Lung (tissue), 16 donors: ENCODE measurements around the gene CEP70. TPM values are rescaled to one million over a fixed set of nuclear protein-coding genes. Genes with fewer than 3 reads are reported as not detected.
A peak's percentile ranks its signal among the peaks of the same experiment; 100 is the strongest.

Source experiments
- ATAC-seq: fragments of 200-7000 bp; cut with Tn5 transposase; one replicate; pipeline ENCODE4 v1.9.1; 2020; ENCODE audit warnings: moderate number of reproducible peaks; ENCODE audit not compliant: insufficient read depth, low FRiP score
- DNase-seq, 3 donors: peaks; one replicate each; pipeline ENCODE4 v3.0.0-alpha.2; 2013 to 2017
- H3K27ac ChIP-seq, 2 donors: one replicate each; pipeline ENCODE4 v1.5.1; 2013; ENCODE audit warnings: mild to moderate bottlenecking in 2 of 2, moderate library complexity in 2 of 2, control low read depth in 1 of 2, inconsistent platforms in 1 of 2, low read depth in 1 of 2, low read length in 1 of 2
- H3K27me3 ChIP-seq, 3 donors: one replicate each; pipeline ENCODE4 v1.5.1; 2013; ENCODE audit warnings: low read length in 2 of 3; ENCODE audit not compliant: control insufficient read depth in 3 of 3, insufficient read depth in 3 of 3
- H3K36me3 ChIP-seq, 4 donors: one replicate each; pipeline ENCODE4 v1.5.1; 2013; ENCODE audit warnings: low read length in 4 of 4, mild to moderate bottlenecking in 1 of 4, moderate library complexity in 1 of 4; ENCODE audit not compliant: control insufficient read depth in 4 of 4, insufficient read depth in 4 of 4
- H3K4me1 ChIP-seq, 5 donors: one replicate each; pipeline ENCODE4 v1.5.1; 2013; ENCODE audit warnings: low read length in 5 of 5, mild to moderate bottlenecking in 2 of 5, moderate library complexity in 1 of 5; ENCODE audit not compliant: control insufficient read depth in 5 of 5, insufficient read depth in 5 of 5
- H3K4me3 ChIP-seq: one replicate; pipeline ENCODE4 v1.5.1; 2013; ENCODE audit warnings: mild to moderate bottlenecking, control low read depth, moderate library complexity
- H3K9ac ChIP-seq, 2 donors: one replicate each; pipeline ENCODE4 v1.5.1; 2013; ENCODE audit warnings: low read length in 2 of 2, control low read depth in 1 of 2; ENCODE audit not compliant: insufficient read depth in 1 of 2
- H3K9me3 ChIP-seq, 4 donors: one replicate each; pipeline ENCODE4 v1.5.1; 2013; ENCODE audit warnings: low read length in 3 of 4, mild to moderate bottlenecking in 1 of 4, moderate library complexity in 1 of 4; ENCODE audit not compliant: control insufficient read depth in 4 of 4, insufficient read depth in 3 of 4
- CTCF ChIP-seq: IDR thresholded peaks from 2 replicates; pipeline ENCODE4 v1.5.1; 2012; ENCODE audit warnings: mild to moderate bottlenecking; ENCODE audit errors: control extremely low read depth, extremely low read depth
- WGBS, 2 donors: extraction: QIAGEN DNeasy Blood & Tissue Kit; methylation state at CpG; one replicate each; pipeline ENCODE4 v1.1.7; 2013; 5-methylcytosine and 5-hydroxymethylcytosine counted together
- long read RNA-seq, 5 donors: transcript quantifications; one replicate each; lab custom pipeline, GENCODE V29; 2026
- polyA plus RNA-seq, 2 donors: library from polyadenylated mRNA; stranded (reverse); fragments of 200-250 nt; gene quantifications; one replicate each; pipeline ENCODE4 v1.2.1, GENCODE V29; 2013
- total RNA-seq, 2 donors: library from RNA; depleted of rRNA in 1 of 2; stranded (reverse); fragments of >200 nt in 1 of 2; gene quantifications; one replicate each; pipeline ENCODE4 v1.2.1, GENCODE V29; 2014 to 2021
- donor health status: control.
- donor health status: control.
- donor health status: Bipolar disorder and iron deficiency.
- donor health status: healthy.
- donor health status: DM: yes; HTN: yes; CAD: no.

CEP70 gene
- total RNA-seq, result 100 to 1,000 TPM in 1 of 2 donors, 10 to 100 TPM in 1; 40.1 to 137 TPM
- polyA plus RNA-seq, result 10 to 100 TPM; 19.5 to 25.0 TPM
- long read RNA-seq, donor 1, partial matches to known transcripts, result 0 of 4 reads
- long read RNA-seq, donor 1, other reads (novel, unspliced or antisense), result 0 of 4 reads
- long read RNA-seq, donor 2, result 0 reads
- long read RNA-seq, donor 3, partial matches to known transcripts, result 7 of 9 reads
- long read RNA-seq, donor 3, other reads (novel, unspliced or antisense), result 0 of 9 reads
- long read RNA-seq, donor 4, partial matches to known transcripts, result 5 of 5 reads
- long read RNA-seq, donor 4, other reads (novel, unspliced or antisense), result 0 of 5 reads
- long read RNA-seq, donor 5, partial matches to known transcripts, result 0 of 4 reads
- long read RNA-seq, donor 5, other reads (novel, unspliced or antisense), result 0 of 4 reads

- Histone ChIP-seq H3K4me1 (peaks cover 0 to 2% (median 0%) of the 10 kb centered on the region in 5 donors), H3K36me3 (no peaks in the 10 kb centered on the region), H3K4me3 (peak within 1 kb of the TSS; percentile 78), H3K27me3 (no peaks in the 10 kb centered on the region), H3K27ac (peak within 1 kb of the TSS; percentile 91 to 97), H3K9me3 (no peaks in the 10 kb centered on the region), H3K9ac (peak within 1 kb of the TSS; percentile 99 to 100)
- TF ChIP-seq CTCF, result peak; percentile 80
- ATAC-seq (peak; percentile 95), DNase-seq (peak; percentile 97 to 98 (median 98))
- WGBS, 2 donors, result 0% methylated on average over 44 to 52 of the region's 52 CpGs
Observed at GRCh38 chr3:138594150-138594934, at the start of gene CEP70. Gene CEP70, minus strand, starts transcription at chr3:138594260. Its CDS starts 21,333 bp downstream, at chr3:138572927.

GRCh38 chr3:138642927-138643253 is 48.8 kb upstream of the CEP70 start:
- Histone ChIP-seq H3K36me3 (no peaks in the 10 kb centered on the region), H3K4me3 (no peak overlapping the region), H3K4me1 (no peaks in the 10 kb centered on the region), H3K27me3 (no peaks in the 10 kb centered on the region), H3K27ac (no peak overlapping the region), H3K9me3 (peaks cover 0 to 17% (median 2%) of the 10 kb centered on the region in 4 donors), H3K9ac (no peak overlapping the region)
- no peak for DNase-seq
- WGBS, 2 donors, result 97 to 99% methylated on average over 1 of the region's 1 CpG
- no peak for ATAC-seq
- TF ChIP-seq CTCF, result no peak

GRCh38 chr3:138642226-138642926 is 48.3 kb upstream of the CEP70 start:
- ATAC-seq (no peak), DNase-seq (no peak)
- peaks cover 0 to 17% (median 2%) of the 10 kb centered on the region in 4 donors for H3K9me3 ChIP-seq
- no peak overlapping the region for H3K9ac ChIP-seq
- WGBS, 2 donors, result 84 to 89% methylated on average over 4 of the region's 4 CpGs
- no peaks in the 10 kb centered on the region for H3K4me1 ChIP-seq
- H3K27me3 ChIP-seq, result no peaks in the 10 kb centered on the region
- H3K36me3 ChIP-seq, result no peaks in the 10 kb centered on the region
- TF ChIP-seq CTCF, result no peak
- no peak overlapping the region for H3K27ac ChIP-seq
- H3K4me3 ChIP-seq, result no peak overlapping the region
